Bronchial epithelial cell (primary cell): ENCODE results near the gene PLOD2. TPM values are rescaled to one million over a fixed set of nuclear protein-coding genes. Genes with fewer than 3 reads are reported as not detected.
A peak's percentile ranks its signal among the peaks of the same experiment; 100 is the strongest.

ENCODE experiments used
- DNase-seq: peaks from one replicate; pipeline ENCODE4 v3.0.0-alpha.2; 2010; ENCODE audit warnings: low read depth
- FAIRE-seq: peaks from 2 replicates; lab custom pipeline; 2011; peaks lifted over from hg19 to GRCh38; lab: Jason Lieb, UNC
- H3K27me3 ChIP-seq: 2 replicates; pipeline ENCODE4 v1.5.1; 2011; ENCODE audit warnings: low read length; ENCODE audit not compliant: control insufficient read depth, insufficient read depth
- H3K36me3 ChIP-seq: 2 replicates; pipeline ENCODE4 v1.5.1; 2011; ENCODE audit warnings: low read length; ENCODE audit not compliant: control insufficient read depth, insufficient read depth
- H3K4me3 ChIP-seq: 2 replicates; pipeline ENCODE4 v1.5.1; 2011; ENCODE audit warnings: mild to moderate bottlenecking, low read depth, low read length, control low read depth
- total RNA-seq: library from RNA; depleted of rRNA; stranded (reverse); fragments of >200 nt; gene quantifications from 2 replicates; pipeline ENCODE4 v1.2.1, GENCODE V29; 2014
- TF ChIP-seq, protein P1 (sequence below): IDR thresholded peaks from 2 replicates; pipeline ENCODE4 v1.5.1; 2011; ENCODE audit warnings: mild to moderate bottlenecking, moderate library complexity, low read length, control low read depth, inconsistent platforms; ENCODE audit not compliant: insufficient read depth, severe bottlenecking

Gene PLOD2
- total RNA-seq = 36.6 and 45.3 TPM in 2 replicates

DNA sequence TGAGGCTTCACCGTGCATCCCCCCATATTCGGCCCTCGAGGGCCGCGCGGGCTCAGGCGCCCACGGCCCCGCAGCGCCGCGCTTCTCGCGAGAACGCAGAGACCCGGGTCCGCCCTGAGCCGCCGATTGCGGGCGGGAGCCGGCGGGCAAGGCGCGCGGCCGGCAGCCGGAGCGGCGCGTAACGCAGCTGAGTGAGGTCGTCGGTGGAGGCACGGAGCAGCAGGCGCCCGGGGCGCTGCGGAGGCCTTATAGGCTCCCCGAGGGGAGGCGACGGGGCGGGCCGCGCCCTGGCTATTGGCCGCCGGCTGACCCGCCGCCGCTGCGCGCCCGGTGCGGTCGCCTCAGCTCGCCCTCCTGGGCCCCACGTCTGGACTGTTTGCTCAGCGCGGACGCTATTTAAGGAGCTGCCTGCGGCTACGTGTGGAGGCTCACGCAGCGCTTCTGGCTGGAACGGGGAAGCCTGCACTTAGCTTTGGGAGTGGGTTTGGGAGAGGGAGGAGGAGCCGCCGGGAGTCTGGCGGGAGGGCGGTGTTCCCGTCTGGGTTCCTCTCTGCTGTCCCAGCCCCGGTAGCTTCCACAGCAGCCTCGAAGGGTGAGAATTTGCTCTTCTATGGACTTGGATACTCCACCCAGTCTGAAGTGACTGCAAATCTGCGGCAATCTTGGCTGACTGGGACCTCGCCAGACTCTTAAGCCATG, at the start of gene PLOD2:
Gene PLOD2 (minus strand): TSS at position 221 of the 699 bp plus-strand sequence. CDS start 195 bp downstream, at position 26.
- H3K4me3 ChIP-seq = peak within 1 kb of the TSS; percentile 70
- peak; percentile 73 for DNase-seq
- H3K36me3 ChIP-seq = no peaks in the 10 kb centered on the region
- H3K27me3 ChIP-seq = no peaks in the 10 kb centered on the region
- FAIRE-seq = no peak
- TF ChIP-seq, protein P1, sequence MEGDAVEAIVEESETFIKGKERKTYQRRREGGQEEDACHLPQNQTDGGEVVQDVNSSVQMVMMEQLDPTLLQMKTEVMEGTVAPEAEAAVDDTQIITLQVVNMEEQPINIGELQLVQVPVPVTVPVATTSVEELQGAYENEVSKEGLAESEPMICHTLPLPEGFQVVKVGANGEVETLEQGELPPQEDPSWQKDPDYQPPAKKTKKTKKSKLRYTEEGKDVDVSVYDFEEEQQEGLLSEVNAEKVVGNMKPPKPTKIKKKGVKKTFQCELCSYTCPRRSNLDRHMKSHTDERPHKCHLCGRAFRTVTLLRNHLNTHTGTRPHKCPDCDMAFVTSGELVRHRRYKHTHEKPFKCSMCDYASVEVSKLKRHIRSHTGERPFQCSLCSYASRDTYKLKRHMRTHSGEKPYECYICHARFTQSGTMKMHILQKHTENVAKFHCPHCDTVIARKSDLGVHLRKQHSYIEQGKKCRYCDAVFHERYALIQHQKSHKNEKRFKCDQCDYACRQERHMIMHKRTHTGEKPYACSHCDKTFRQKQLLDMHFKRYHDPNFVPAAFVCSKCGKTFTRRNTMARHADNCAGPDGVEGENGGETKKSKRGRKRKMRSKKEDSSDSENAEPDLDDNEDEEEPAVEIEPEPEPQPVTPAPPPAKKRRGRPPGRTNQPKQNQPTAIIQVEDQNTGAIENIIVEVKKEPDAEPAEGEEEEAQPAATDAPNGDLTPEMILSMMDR = no peak

DNA sequence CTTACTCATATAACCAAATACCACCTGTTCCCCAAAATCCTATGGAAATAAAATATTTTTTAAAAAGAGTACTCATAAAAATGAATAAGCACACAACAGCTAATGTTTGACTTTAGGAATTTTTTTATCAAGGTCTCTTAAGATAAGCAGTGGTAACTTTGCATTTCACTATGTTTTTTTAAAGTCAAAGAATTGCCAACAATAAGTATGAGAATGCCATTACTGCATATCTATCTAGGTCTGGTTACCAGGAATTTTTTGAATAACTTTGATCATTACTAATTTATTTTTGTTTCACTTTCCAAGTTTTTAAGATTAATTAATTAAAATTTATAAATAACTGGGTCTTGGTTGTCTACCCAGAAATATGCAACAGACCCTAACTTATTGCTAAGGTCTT, 48.4 kb upstream of the PLOD2 start:
- Histone ChIP-seq H3K4me3 (no peak overlapping the region), H3K27me3 (no peaks in the 10 kb centered on the region), H3K36me3 (no peaks in the 10 kb centered on the region)
- TF ChIP-seq, protein P1 = no peak
- no peak for FAIRE-seq
- no peak for DNase-seq

DNA sequence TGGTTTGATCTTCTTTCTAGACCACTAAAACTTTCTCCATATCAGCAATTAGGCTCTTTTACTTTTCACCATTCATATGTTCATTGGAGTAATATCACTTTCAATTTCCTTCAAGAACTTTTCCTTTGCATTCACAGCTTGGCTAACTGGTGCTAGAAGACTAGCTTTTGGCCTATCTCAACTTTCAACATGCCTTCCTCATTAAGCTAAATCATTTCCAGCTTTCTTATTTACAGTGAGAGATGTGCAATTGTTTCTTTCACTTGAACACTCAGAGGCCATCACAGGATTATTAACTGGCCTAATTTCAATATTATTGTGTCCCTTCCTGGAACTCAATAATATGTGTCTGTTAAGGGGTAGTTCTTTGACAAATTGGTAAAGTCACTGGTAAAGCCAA, 42.8 kb upstream of the PLOD2 start:
- FAIRE-seq (no peak), DNase-seq (no peak)
- no peaks in the 10 kb centered on the region for H3K27me3 ChIP-seq
- TF ChIP-seq, protein P1 = no peak
- H3K36me3 ChIP-seq = no peaks in the 10 kb centered on the region
- no peak overlapping the region for H3K4me3 ChIP-seq

DNA sequence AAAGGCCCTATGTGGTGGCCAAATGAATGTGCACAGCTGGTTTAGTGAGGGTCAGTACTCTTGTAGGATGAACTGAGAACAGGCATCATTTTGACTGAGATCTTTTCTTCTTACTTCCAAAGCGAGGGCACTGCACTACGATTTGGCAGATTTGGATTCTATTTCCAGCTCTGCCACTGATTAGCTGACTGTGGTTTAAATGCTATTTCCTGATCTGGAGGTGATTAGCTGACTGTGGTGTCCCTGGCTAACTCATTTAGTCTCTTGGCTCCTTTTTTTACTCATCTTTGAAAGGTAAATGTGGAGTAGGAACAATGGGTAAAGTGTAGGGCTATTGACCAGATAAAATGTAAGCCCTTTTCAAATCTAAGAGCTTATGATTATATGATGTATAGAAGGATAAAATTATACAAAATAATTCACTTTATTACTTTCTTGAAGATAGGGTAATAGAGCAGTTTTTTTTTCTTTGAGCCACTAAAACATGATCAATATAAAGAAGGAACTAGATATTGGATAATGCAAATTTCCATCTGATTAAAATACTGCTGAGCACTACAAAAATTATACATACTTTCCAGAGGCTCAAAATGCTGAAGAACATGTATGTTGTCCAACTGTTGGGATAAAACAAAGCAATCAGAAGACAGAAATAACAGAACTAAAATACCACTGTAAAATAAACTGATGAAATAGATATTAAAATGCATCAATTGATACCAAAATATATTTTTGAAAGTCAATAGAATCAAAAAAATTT, 39.7 kb upstream of the PLOD2 start:
- no peak for FAIRE-seq
- Histone ChIP-seq H3K36me3 (no peaks in the 10 kb centered on the region), H3K27me3 (no peaks in the 10 kb centered on the region), H3K4me3 (no peak overlapping the region)
- DNase-seq = no peak
- TF ChIP-seq, protein P1 = no peak

DNA sequence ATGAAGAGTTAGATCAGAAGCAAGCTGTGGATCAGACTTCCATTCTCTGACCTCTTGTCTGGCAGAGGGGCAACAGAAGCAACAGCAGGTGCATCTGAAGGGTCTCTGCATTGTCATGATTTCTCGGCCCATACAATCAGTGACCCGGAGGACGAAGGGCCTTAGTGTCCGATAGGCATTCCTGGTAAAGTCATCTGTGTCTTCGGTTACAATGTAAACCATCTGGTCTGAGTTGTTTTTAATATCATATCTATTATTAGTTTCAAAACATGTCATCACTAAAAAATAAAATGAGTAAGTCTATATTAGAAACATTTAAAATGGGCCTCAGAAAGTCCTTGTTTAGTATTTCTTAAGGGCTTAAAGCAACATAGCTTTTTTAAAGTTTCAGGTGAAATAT, 38.8 kb upstream of the PLOD2 start:
- TF ChIP-seq, protein P1 = no peak

More for the DNA sequence above, 38.8 kb upstream of the PLOD2 start:
- Histone ChIP-seq H3K36me3 (no peaks in the 10 kb centered on the region), H3K4me3 (no peak overlapping the region), H3K27me3 (no peaks in the 10 kb centered on the region)
- DNase-seq (no peak), FAIRE-seq (no peak)
